Keratinocyte (primary cell): ENCODE results near the gene CCDC148.

Experiments
- CTCF ChIP-seq, 3 experiments: IDR thresholded peaks in 1 of 3; conservative IDR thresholded peaks in 1 of 3; optimal IDR thresholded peaks in 1 of 3; 2 replicates in 2 of 3; 3 replicates in 1 of 3; pipeline versions ENCODE3 to v1.5.1; 2011; ENCODE audit warnings: low read length in 3 of 3, mild to moderate bottlenecking in 3 of 3, moderate library complexity in 2 of 3, control low read depth in 1 of 3, inconsistent platforms in 1 of 3; ENCODE audit not compliant: insufficient read depth in 2 of 3; ENCODE audit errors: extremely low read depth in 1 of 3
- EZH2 ChIP-seq: IDR thresholded peaks from one replicate; pipeline ENCODE4 v1.6.1; 2012; ENCODE audit warnings: inconsistent platforms, mild to moderate bottlenecking, low read length, moderate library complexity

- TF ChIP-seq CTCF (optimal IDR thresholded peaks at IDR 0.05 in 1 of 3, IDR thresholded peaks at IDR 0.05 in 1 of 3, conservative IDR thresholded peaks at IDR 0.05 in 1 of 3; ENCODE audit: extremely low read depth in 1 of 3, insufficient read depth in 2 of 3, low read length in 3 of 3) (no peak), EZH2 (no peak)
These were observed 331.7 kb downstream of the CCDC148 start for GRCh38 chr2:158124896-158125295.
